ENCODE results near the gene SPATA31A1.
"Not testable (repeated sequence)": the region's sequence is repeated elsewhere in the genome, so short reads cannot be mapped to it uniquely, and the experiment has no call there.

Gene SPATA31A1
- long read RNA-seq, result 0 reads

DNA sequence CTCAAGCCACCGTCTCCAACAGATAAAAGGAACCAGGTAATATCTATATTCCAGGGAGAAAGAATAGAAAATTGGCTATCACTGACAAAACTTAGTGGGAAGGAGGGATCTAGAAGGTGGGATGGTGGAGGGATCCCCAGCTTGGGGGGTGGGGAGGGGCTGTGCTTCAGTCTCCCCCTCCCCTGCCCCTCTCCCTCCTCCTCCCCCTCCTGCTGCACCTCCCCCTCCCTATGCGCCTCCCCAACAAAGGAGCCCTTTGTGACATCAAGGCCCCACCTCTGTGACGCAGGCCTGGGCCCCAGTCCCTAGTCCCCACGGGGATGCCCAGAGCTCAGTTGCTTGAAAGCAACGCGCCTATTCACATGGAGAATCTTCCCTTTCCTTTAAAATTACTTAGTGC is at the start of gene SPATA31A1:
Gene SPATA31A1, plus strand, starts transcription at position 301 of the 400 bp plus-strand sequence. Its CDS starts 62 bp downstream, at position 363.
- H3K4me3 ChIP-seq (replicated peaks; ENCODE audit: insufficient read depth, low read length); DNase-seq (ENCODE audit: low read depth in 1 of 2, low spot score in 1 of 2); H3K27ac ChIP-seq (replicated peaks); H3K27me3 ChIP-seq (ENCODE audit: insufficient read depth, poor library complexity, severe bottlenecking): not testable (repeated sequence)

DNA sequence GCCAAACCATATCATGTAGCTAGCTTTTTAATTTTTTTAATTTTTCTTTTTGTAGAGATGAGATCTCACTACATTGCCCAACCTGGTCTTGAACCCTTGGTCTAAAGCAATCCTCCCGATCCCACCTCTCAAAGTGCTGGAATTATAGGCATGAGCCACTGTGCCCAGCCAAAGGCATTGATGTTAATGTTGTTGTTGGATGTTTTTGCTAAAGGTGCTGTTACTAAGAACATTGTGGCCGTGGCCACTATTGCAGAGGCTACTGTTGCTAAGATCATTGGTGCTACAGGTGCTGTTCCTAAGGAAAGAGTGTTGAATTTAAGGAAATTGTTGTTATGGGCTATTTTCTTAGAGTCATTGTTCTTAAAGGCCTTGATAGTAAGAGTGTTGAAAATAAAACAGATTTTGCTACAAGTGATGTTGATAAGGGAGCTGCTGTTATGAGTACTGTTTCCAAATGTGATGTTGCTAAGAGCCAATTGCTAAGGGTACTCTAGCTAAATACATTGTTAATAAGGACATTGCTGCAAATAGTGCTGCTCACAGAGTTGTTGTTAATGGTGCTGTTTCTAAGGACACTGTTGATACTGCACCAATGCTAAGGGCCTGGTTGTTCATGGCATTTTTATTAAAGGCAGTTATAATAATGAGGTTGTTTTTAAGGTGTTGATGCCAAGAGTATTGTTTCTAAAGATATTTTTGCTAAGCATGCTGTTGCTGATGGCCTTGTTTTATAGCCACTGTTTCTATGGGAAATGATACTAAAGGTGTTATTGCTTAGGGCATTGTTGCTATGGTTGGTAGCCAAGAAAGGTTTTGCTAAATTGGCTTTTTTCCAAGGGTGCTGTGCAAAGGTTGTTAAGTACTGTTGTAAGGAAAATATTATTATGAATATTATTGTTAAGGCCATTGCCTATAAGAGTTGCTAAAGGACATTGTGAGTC is 52.1 kb downstream of the SPATA31A1 start:
- H3K27ac ChIP-seq (replicated peaks); DNase-seq (ENCODE audit: low read depth in 1 of 2, low spot score in 1 of 2); H3K27me3 ChIP-seq (ENCODE audit: insufficient read depth, poor library complexity, severe bottlenecking); H3K4me3 ChIP-seq (replicated peaks; ENCODE audit: insufficient read depth, low read length): not testable (repeated sequence)

DNA sequence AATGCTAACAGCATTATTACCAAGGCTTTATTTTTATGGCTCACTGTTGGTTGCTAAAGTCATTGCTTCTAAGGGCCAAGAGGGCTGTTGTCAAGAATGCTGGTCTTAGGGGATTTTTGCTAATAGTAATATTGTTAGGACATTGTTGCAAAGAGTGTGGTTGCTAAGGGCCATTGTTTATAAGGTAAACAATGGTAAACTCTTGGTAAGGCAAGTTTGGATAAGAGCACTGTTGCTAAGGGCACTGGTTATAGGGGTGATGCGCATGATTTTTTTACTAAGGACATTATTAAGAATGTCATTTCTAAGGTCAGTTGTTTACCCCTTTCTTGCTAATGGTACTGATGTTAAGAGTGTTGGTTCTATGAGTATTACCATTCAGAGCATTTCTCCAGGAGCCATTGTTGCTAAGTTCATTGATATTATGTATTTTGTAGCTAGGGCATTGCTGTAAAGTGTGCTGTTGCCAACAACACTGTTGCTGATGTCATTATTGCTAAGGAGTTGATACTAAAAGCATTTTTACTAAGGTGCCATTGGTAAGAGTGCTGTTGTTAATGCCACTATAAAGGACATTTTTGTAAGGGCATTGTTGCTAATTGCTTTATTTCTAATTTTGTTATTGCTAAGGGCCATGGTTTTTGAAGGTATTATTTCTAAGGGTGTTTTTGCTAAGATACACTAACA is 55.9 kb downstream of the SPATA31A1 start:
- H3K27ac ChIP-seq (replicated peaks); H3K27me3 ChIP-seq (ENCODE audit: insufficient read depth, poor library complexity, severe bottlenecking); H3K4me3 ChIP-seq (replicated peaks; ENCODE audit: insufficient read depth, low read length); DNase-seq (ENCODE audit: low read depth in 1 of 2, low spot score in 1 of 2): not testable (repeated sequence)

Data from HL-60 (cell line).